Fibroblast of lung (primary cell): ENCODE data around the gene FAM168B. TPM values are rescaled to one million over a fixed set of nuclear protein-coding genes. Genes with fewer than 3 reads are reported as not detected.

Experiments used
- DNase-seq, 2 donors: peaks; one replicate each; pipeline versions ENCODE4 v3.0.0 to v3.0.0-alpha.2; 2010; ENCODE audit warnings: low read depth in 2 of 2
- H2AFZ ChIP-seq: 2 replicates; pipeline ENCODE4 v1.5.1; 2012; ENCODE audit warnings: low read length, control low read depth, inconsistent platforms
- H3K27ac ChIP-seq: 2 replicates; pipeline ENCODE4 v1.5.1; 2011; ENCODE audit warnings: low read length, control low read depth; ENCODE audit not compliant: insufficient read depth
- H3K27me3 ChIP-seq: 2 replicates; pipeline ENCODE4 v1.5.1; 2011; ENCODE audit warnings: mild to moderate bottlenecking, low read length; ENCODE audit not compliant: control insufficient read depth, insufficient read depth
- H3K36me3 ChIP-seq: 2 replicates; pipeline ENCODE4 v1.5.1; 2011; ENCODE audit warnings: low read length; ENCODE audit not compliant: control insufficient read depth, insufficient read depth
- H3K4me1 ChIP-seq: 2 replicates; pipeline ENCODE4 v1.5.1; 2011; ENCODE audit warnings: low read length; ENCODE audit not compliant: control insufficient read depth, insufficient read depth; ENCODE audit errors: extremely low read depth
- H3K4me2 ChIP-seq: 2 replicates; pipeline ENCODE4 v1.5.1; 2011; ENCODE audit warnings: low read length, control low read depth; ENCODE audit not compliant: insufficient read depth; ENCODE audit errors: extremely low read depth
- H3K4me3 ChIP-seq, 4 experiments: fragments of 200-600 bp in 1 of 4; sonication (generic) in 1 of 4; replicated peaks in 1 of 4; 2 replicates each; pipeline ENCODE4 v1.5.1; 2011 to 2016; ENCODE audit warnings: low read length in 4 of 4, low read depth in 3 of 4, mild to moderate bottlenecking in 3 of 4, control low read depth in 2 of 4, inconsistent platforms in 1 of 4, mixed read lengths in 1 of 4; ENCODE audit not compliant: insufficient read depth in 1 of 4; ENCODE audit errors: control extremely low read depth in 1 of 4
- H3K79me2 ChIP-seq: 2 replicates; pipeline ENCODE4 v1.5.1; 2012; ENCODE audit warnings: mild to moderate bottlenecking, low read length, inconsistent platforms; ENCODE audit not compliant: control insufficient read depth, insufficient read depth
- H3K9ac ChIP-seq: 2 replicates; pipeline ENCODE4 v1.5.1; 2011; ENCODE audit warnings: mild to moderate bottlenecking, low read length, control low read depth; ENCODE audit not compliant: insufficient read depth
- H3K9me3 ChIP-seq: 2 replicates; pipeline ENCODE4 v1.5.1; 2012; ENCODE audit warnings: low read depth, low read length; ENCODE audit not compliant: control insufficient read depth, insufficient read depth
- H4K20me1 ChIP-seq: 2 replicates; pipeline ENCODE4 v1.5.1; 2011; ENCODE audit warnings: low read length; ENCODE audit not compliant: control insufficient read depth, insufficient read depth; ENCODE audit errors: extremely low read depth
- CTCF ChIP-seq, 2 donors: IDR thresholded peaks in 1 of 2; conservative IDR thresholded peaks in 1 of 2; 1 replicate in 1 of 2; 2 replicates in 1 of 2; pipeline ENCODE4 v1.5.1; 2011 to 2012; ENCODE audit warnings: low read length in 2 of 2, control low read depth in 1 of 2, inconsistent platforms in 1 of 2, low read depth in 1 of 2, mild to moderate bottlenecking in 1 of 2
- EZH2 ChIP-seq: IDR thresholded peaks from 2 replicates; pipeline ENCODE4 v1.5.1; 2012; ENCODE audit warnings: low read length, control low read depth, mild to moderate bottlenecking; ENCODE audit errors: missing control alignments
- polyA plus RNA-seq, 2 donors: library from polyadenylated mRNA; depleted of rRNA in 1 of 2; stranded (reverse) in 1 of 2; unstranded in 1 of 2; fragments of >200 nt; gene quantifications; 2 replicates each; pipeline ENCODE4 v1.2.1, GENCODE V29; 2011 to 2012; ENCODE audit warnings: missing spikeins in 1 of 2
- total RNA-seq: library from RNA; depleted of rRNA; stranded (reverse); fragments of >200 nt; gene quantifications from 2 replicates; pipeline ENCODE4 v1.2.1, GENCODE V29; 2014

Gene FAM168B
- total and polyA plus RNA-seq, 2 donors (not counting 1 experiment from before 2014, with no cell fraction given), result 71.2 to 87.8 TPM

- H3K79me2 ChIP-seq, result no peaks in the 10 kb centered on the region
- no peaks in the 10 kb centered on the region for H4K20me1 ChIP-seq
- DNase-seq, result no peak
- no peak overlapping the region for H2AFZ ChIP-seq
- no peaks in the 10 kb centered on the region for H3K9me3 ChIP-seq
- H3K4me3 ChIP-seq, result no peak overlapping the region
- no peak overlapping the region for H3K27ac ChIP-seq
- no peak overlapping the region for H3K9ac ChIP-seq
- TF ChIP-seq CTCF (conservative IDR thresholded peaks at IDR 0.05 in 1 of 2, IDR thresholded peaks at IDR 0.05 in 1 of 2; ENCODE audit: low read depth in 1 of 2, low read length in 2 of 2), result no peak
- TF ChIP-seq EZH2, result no peak
- H3K4me2 ChIP-seq, result no peak overlapping the region
- no peaks in the 10 kb centered on the region for H3K4me1 ChIP-seq
- H3K27me3 ChIP-seq, result peaks cover 3% of the 10 kb centered on the region
- no peaks in the 10 kb centered on the region for H3K36me3 ChIP-seq
Observed at GRCh38 chr2:131005216-131005935, 87.9 kb downstream of the FAM168B start.

GRCh38 chr2:131004446-131005209, 88.6 kb downstream of the FAM168B start:
- no peak for TF ChIP-seq EZH2
- TF ChIP-seq CTCF (conservative IDR thresholded peaks at IDR 0.05 in 1 of 2, IDR thresholded peaks at IDR 0.05 in 1 of 2; ENCODE audit: low read depth in 1 of 2, low read length in 2 of 2), result no peak
- Histone ChIP-seq H4K20me1 (no peaks in the 10 kb centered on the region), H3K9me3 (no peaks in the 10 kb centered on the region), H3K27me3 (peaks cover 3% of the 10 kb centered on the region), H3K27ac (no peak overlapping the region), H3K4me2 (no peak overlapping the region), H3K4me3 (no peak overlapping the region), H3K36me3 (no peaks in the 10 kb centered on the region), H3K9ac (no peak overlapping the region), H3K4me1 (no peaks in the 10 kb centered on the region), H2AFZ (no peak overlapping the region), H3K79me2 (no peaks in the 10 kb centered on the region)
- no peak for DNase-seq

GRCh38 chr2:130998561-130998960, 94.7 kb downstream of the FAM168B start:
- Histone ChIP-seq H3K4me2 (no peak overlapping the region), H3K9me3 (no peaks in the 10 kb centered on the region), H2AFZ (no peak overlapping the region), H3K27me3 (no peaks in the 10 kb centered on the region), H4K20me1 (no peaks in the 10 kb centered on the region), H3K4me3 (no peak overlapping the region), H3K27ac (no peak overlapping the region), H3K9ac (no peak overlapping the region), H3K4me1 (no peaks in the 10 kb centered on the region), H3K36me3 (no peaks in the 10 kb centered on the region), H3K79me2 (no peaks in the 10 kb centered on the region)
- no peak for TF ChIP-seq EZH2
- TF ChIP-seq CTCF (conservative IDR thresholded peaks at IDR 0.05 in 1 of 2, IDR thresholded peaks at IDR 0.05 in 1 of 2; ENCODE audit: low read depth in 1 of 2, low read length in 2 of 2), result no peak
- DNase-seq, result no peak

Other genes with a start within 250 kb of the FAM168B start
- gene PLEKHB2, start 11.9 kb upstream of the FAM168B start, total RNA-seq, result 75.8 and 94.0 TPM in 2 replicates
- gene PLEKHB2, start 11.9 kb upstream of the FAM168B start, polyA plus RNA-seq, result 79.6 and 86.0 TPM in 2 replicates
- not detected in 2 replicates for gene POTEE, start 116.1 kb upstream of the FAM168B start, total RNA-seq
- 0.02 TPM in 2 replicates for gene POTEE, start 116.1 kb upstream of the FAM168B start, polyA plus RNA-seq